LNCaP clone FGC (cell line): Measurements from ENCODE around the gene BCAR1.

ENCODE experiments used
- DNase-seq: peaks from one replicate; pipeline ENCODE4 v3.0.0-alpha.2; 2011; ENCODE audit warnings: low read depth
- H3K4me3 ChIP-seq: 2 replicates; pipeline ENCODE4 v1.5.1; 2011; ENCODE audit warnings: mild to moderate bottlenecking, low read depth, low read length, control low read depth
- TF ChIP-seq, protein P1 (sequence below): IDR thresholded peaks from 2 replicates; pipeline ENCODE4 v1.5.1; 2012; ENCODE audit warnings: mild to moderate bottlenecking; ENCODE audit not compliant: control insufficient read depth, insufficient read depth; ENCODE audit errors: extremely low read depth

The BCAR1 gene

GRCh38 chr16:75195811-75196790 lies 55.3 kb downstream of the BCAR1 start:
- DNase-seq: no peak
- TF ChIP-seq, protein P1, sequence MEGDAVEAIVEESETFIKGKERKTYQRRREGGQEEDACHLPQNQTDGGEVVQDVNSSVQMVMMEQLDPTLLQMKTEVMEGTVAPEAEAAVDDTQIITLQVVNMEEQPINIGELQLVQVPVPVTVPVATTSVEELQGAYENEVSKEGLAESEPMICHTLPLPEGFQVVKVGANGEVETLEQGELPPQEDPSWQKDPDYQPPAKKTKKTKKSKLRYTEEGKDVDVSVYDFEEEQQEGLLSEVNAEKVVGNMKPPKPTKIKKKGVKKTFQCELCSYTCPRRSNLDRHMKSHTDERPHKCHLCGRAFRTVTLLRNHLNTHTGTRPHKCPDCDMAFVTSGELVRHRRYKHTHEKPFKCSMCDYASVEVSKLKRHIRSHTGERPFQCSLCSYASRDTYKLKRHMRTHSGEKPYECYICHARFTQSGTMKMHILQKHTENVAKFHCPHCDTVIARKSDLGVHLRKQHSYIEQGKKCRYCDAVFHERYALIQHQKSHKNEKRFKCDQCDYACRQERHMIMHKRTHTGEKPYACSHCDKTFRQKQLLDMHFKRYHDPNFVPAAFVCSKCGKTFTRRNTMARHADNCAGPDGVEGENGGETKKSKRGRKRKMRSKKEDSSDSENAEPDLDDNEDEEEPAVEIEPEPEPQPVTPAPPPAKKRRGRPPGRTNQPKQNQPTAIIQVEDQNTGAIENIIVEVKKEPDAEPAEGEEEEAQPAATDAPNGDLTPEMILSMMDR: no peak
- no peak overlapping the region for H3K4me3 ChIP-seq

GRCh38 chr16:75193730-75194444 lies 57.5 kb downstream of the BCAR1 start:
- TF ChIP-seq, protein P1: no peak
- DNase-seq: no peak

DNA sequence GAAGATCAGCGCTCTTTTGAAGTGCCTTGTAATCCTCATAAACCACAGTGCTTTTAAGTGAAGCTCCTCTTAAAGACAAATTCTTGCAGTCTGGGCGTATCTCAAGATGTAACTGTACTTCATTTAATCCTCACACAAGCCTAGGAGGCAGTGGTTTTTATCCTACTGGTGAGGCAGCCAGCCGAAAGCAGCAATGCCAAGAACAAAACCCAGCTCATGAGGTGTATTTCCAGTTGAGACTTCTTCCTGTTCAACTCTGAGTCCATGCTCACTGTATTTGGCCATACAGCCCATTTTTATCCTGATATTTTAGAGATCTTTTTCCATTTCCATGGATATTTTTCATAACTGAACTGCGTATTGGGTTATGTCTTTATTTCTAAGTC lies 58.2 kb downstream of the BCAR1 start:
- DNase-seq: no peak
- TF ChIP-seq, protein P1: no peak
- H3K4me3 ChIP-seq: no peak overlapping the region

More at GRCh38 chr16:75193730-75194444, 57.5 kb downstream of the BCAR1 start:
- H3K4me3 ChIP-seq: no peak overlapping the region

DNA sequence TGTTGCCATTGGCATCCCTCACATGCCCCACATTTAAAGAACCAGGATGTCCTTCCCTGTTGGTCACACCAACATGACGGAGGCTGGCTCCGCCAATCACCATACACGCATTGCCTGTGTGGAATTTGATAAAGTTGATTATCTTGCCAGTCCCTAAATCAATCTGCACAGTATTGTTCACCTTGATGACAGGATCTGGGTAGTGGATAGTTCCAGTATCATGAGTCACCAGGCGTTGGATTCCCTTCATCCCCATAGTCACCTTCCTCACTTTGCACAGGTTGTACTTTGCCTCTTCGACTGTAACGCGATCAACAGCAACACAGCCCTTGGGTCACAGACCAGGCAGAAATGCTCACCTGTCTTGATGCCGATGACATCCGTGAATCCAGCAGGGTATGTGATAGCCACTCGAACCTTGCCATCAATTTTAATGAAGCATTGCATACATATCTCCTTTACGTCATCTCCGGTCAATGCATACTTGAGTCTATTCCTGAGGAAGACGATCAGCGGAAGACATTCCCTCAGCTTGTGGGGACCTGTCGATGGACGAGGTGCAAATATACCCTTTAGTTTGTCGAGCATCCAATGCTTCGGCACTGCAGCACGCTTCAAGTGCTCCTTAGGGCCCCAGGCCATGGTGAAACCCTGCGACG lies 58.7 kb downstream of the BCAR1 start:
- TF ChIP-seq, protein P1: no peak

GRCh38 chr16:75189638-75190245 lies 61.7 kb downstream of the BCAR1 start:
- DNase-seq: no peak
- H3K4me3 ChIP-seq: no peak overlapping the region
- TF ChIP-seq, protein P1: no peak

More for the DNA sequence above, 58.7 kb downstream of the BCAR1 start:
- H3K4me3 ChIP-seq: no peak overlapping the region
- DNase-seq: no peak

DNA sequence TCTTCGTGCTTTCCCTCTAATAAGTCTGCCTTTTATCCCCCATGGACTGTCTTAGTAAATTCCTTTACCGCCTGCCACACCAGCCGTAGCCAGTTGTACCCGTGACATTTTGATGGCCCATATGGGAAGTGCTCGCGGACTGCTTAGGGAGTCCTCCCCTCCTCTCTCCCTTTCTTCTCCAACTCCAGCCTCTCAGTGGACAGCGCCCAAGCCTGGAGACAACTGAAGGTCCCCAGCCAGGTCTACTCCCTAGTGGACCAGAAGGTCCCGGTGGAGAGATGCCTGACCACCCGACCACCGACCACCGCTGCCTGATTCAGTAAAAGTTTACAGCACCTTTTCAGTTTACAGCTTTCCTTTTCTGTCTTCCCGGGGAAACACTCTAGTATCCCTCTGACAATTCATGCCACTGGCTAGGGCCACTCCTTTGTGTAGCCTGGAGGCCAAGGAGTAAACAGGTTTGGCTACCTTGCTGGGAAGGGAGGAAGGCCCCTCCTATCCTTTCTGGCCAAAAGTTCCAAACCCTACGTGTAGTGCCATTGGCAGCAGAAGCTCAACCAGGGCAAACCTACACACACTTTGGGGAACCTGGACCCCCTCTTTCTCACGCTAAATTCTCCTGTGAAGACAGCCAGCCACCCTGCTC lies 62.5 kb downstream of the BCAR1 start:
- H3K4me3 ChIP-seq: no peak overlapping the region
- TF ChIP-seq, protein P1: no peak
- no peak for DNase-seq
